VCaP (cell line): Measurements from ENCODE around the gene RGL3.
"Not testable (repeated sequence)": the region's sequence is repeated elsewhere in the genome, so short reads cannot be mapped to it uniquely, and the experiment has no call there.

ENCODE experiments used
- H3K27ac ChIP-seq: fragments of 450-650 bp; 2 replicates; pipeline ENCODE4 v1.5.1; 2017
- TF ChIP-seq, protein P1 (sequence below): fragments of 450-650 bp; conservative IDR thresholded peaks from 2 replicates; pipeline ENCODE4 v1.5.1; 2017; ENCODE audit warnings: mild to moderate bottlenecking, moderate library complexity

RGL3 gene

GRCh38 chr19:11380653-11381537 lies 38.2 kb downstream of the RGL3 start:
- TF ChIP-seq, protein P1, sequence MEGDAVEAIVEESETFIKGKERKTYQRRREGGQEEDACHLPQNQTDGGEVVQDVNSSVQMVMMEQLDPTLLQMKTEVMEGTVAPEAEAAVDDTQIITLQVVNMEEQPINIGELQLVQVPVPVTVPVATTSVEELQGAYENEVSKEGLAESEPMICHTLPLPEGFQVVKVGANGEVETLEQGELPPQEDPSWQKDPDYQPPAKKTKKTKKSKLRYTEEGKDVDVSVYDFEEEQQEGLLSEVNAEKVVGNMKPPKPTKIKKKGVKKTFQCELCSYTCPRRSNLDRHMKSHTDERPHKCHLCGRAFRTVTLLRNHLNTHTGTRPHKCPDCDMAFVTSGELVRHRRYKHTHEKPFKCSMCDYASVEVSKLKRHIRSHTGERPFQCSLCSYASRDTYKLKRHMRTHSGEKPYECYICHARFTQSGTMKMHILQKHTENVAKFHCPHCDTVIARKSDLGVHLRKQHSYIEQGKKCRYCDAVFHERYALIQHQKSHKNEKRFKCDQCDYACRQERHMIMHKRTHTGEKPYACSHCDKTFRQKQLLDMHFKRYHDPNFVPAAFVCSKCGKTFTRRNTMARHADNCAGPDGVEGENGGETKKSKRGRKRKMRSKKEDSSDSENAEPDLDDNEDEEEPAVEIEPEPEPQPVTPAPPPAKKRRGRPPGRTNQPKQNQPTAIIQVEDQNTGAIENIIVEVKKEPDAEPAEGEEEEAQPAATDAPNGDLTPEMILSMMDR: peak; percentile 86
- peak overlapping the region; percentile 86 for H3K27ac ChIP-seq

- peak overlapping the region; percentile 86 for H3K27ac ChIP-seq
- TF ChIP-seq, protein P1: no peak
Observed at GRCh38 chr19:11379857-11380350, 39.2 kb downstream of the RGL3 start.

GRCh38 chr19:11379269-11379845 lies 39.8 kb downstream of the RGL3 start:
- not testable (repeated sequence) for H3K27ac ChIP-seq

DNA sequence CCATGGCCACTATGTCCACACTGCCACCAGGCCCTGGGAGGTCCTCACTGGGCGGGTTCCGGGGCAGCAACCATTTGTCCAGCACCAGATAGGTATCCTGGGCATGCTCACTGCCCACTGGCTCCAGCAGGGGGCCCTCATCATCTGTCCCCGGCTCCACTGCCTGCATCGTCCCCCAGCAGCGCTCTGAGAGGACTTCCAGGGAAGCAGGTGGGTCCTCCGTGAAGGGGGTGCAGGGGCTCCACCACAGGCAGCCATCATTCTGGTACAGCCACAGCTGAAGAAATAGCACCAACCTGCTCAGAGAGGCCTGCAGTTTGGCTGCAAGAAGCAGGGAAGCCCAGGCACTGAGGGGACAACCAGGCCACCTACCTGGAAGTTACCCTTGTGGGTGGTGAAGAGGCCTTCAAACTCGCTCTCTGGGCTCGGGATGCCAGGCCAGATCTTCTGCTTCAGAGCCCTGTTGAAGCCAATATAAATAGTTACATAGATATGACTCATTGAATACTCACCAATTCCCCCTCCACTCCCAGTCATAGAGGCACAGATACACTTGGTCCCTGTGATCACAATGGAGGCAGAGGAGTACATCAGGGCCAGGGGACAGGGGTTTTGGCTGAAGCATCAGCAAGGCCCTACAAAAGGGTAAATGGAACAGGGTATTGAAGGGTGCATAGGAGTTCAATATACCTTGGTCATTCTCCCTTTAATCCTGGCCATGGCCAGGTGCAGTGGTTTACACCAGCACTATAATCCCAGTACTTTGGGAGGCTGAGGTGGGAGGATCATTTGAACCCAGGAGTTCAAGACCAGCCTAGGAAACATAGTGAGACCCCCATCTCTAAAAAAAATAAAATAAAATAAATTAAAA lies 40.6 kb downstream of the RGL3 start:
- TF ChIP-seq, protein P1: peak; percentile 69
- no peak overlapping the region for H3K27ac ChIP-seq

- TF ChIP-seq, protein P1: no peak
- no peak overlapping the region for H3K27ac ChIP-seq
Observed at GRCh38 chr19:11377756-11378155, 41.4 kb downstream of the RGL3 start.

- TF ChIP-seq, protein P1: no peak
Observed at GRCh38 chr19:11377237-11377636, 41.9 kb downstream of the RGL3 start.

GRCh38 chr19:11375143-11375948 lies 43.8 kb downstream of the RGL3 start:
- TF ChIP-seq, protein P1: no peak
- H3K27ac ChIP-seq: peak overlapping the region; percentile 93

More at GRCh38 chr19:11377237-11377636, 41.9 kb downstream of the RGL3 start:
- H3K27ac ChIP-seq: peak overlapping the region; percentile 93; the same call in 1 of the 2 replicates
